Lung (tissue), 12 donors: ENCODE measurements around the gene HSD3B1. TPM values are rescaled to one million over a fixed set of nuclear protein-coding genes. Genes with fewer than 3 reads are reported as not detected.

ENCODE experiments used
- ATAC-seq: fragments of 200-7000 bp; cut with Tn5 transposase; one replicate; pipeline ENCODE4 v1.9.1; 2020; ENCODE audit warnings: moderate number of reproducible peaks; ENCODE audit not compliant: insufficient read depth, low FRiP score
- DNase-seq, 3 donors: peaks; one replicate each; pipeline ENCODE4 v3.0.0-alpha.2; 2013 to 2017
- H3K27ac ChIP-seq, 2 donors: one replicate each; pipeline ENCODE4 v1.5.1; 2013; ENCODE audit warnings: mild to moderate bottlenecking in 2 of 2, moderate library complexity in 2 of 2, control low read depth in 1 of 2, inconsistent platforms in 1 of 2, low read depth in 1 of 2, low read length in 1 of 2
- H3K27me3 ChIP-seq, 3 donors: one replicate each; pipeline ENCODE4 v1.5.1; 2013; ENCODE audit warnings: low read length in 2 of 3; ENCODE audit not compliant: control insufficient read depth in 3 of 3, insufficient read depth in 3 of 3
- H3K36me3 ChIP-seq, 4 donors: one replicate each; pipeline ENCODE4 v1.5.1; 2013; ENCODE audit warnings: low read length in 4 of 4, mild to moderate bottlenecking in 1 of 4, moderate library complexity in 1 of 4; ENCODE audit not compliant: control insufficient read depth in 4 of 4, insufficient read depth in 4 of 4
- H3K4me1 ChIP-seq, 5 donors: one replicate each; pipeline ENCODE4 v1.5.1; 2013; ENCODE audit warnings: low read length in 5 of 5, mild to moderate bottlenecking in 2 of 5, moderate library complexity in 1 of 5; ENCODE audit not compliant: control insufficient read depth in 5 of 5, insufficient read depth in 5 of 5
- H3K4me3 ChIP-seq: one replicate; pipeline ENCODE4 v1.5.1; 2013; ENCODE audit warnings: mild to moderate bottlenecking, control low read depth, moderate library complexity
- H3K9ac ChIP-seq, 2 donors: one replicate each; pipeline ENCODE4 v1.5.1; 2013; ENCODE audit warnings: low read length in 2 of 2, control low read depth in 1 of 2; ENCODE audit not compliant: insufficient read depth in 1 of 2
- H3K9me3 ChIP-seq, 4 donors: one replicate each; pipeline ENCODE4 v1.5.1; 2013; ENCODE audit warnings: low read length in 3 of 4, mild to moderate bottlenecking in 1 of 4, moderate library complexity in 1 of 4; ENCODE audit not compliant: control insufficient read depth in 4 of 4, insufficient read depth in 3 of 4
- CTCF ChIP-seq: IDR thresholded peaks from 2 replicates; pipeline ENCODE4 v1.5.1; 2012; ENCODE audit warnings: mild to moderate bottlenecking; ENCODE audit errors: control extremely low read depth, extremely low read depth
- WGBS, 2 donors: extraction: QIAGEN DNeasy Blood & Tissue Kit; methylation state at CpG; one replicate each; pipeline ENCODE4 v1.1.7; 2013; 5-methylcytosine and 5-hydroxymethylcytosine counted together
- polyA plus RNA-seq, 2 donors: library from polyadenylated mRNA; stranded (reverse); fragments of 200-250 nt; gene quantifications; one replicate each; pipeline ENCODE4 v1.2.1, GENCODE V29; 2013
- total RNA-seq, 2 donors: library from RNA; depleted of rRNA in 1 of 2; stranded (reverse); fragments of >200 nt in 1 of 2; gene quantifications; one replicate each; pipeline ENCODE4 v1.2.1, GENCODE V29; 2014 to 2021
- donor health status: control.
- donor health status: control.
- donor health status: Bipolar disorder and iron deficiency.
- donor health status: healthy.
- donor health status: DM: yes; HTN: yes; CAD: no.

The HSD3B1 gene
- total and polyA plus RNA-seq, 4 donors = not detected

GRCh38 chr1:119541389-119541788 lies 34.4 kb downstream of the HSD3B1 start:
- H3K4me3 ChIP-seq = no peak overlapping the region
- peaks cover 0 to 2% (median 0%) of the 10 kb centered on the region in 5 donors for H3K4me1 ChIP-seq
- no peak overlapping the region for H3K27ac ChIP-seq
- H3K36me3 ChIP-seq = no peaks in the 10 kb centered on the region
- no peak for TF ChIP-seq CTCF
- WGBS, 2 donors = 76 to 88% methylated on average over 3 of the region's 3 CpGs
- ATAC-seq (no peak), DNase-seq (no peak)
- no peaks in the 10 kb centered on the region for H3K27me3 ChIP-seq
- H3K9me3 ChIP-seq = no peaks in the 10 kb centered on the region
- H3K9ac ChIP-seq = no peak overlapping the region

- Histone ChIP-seq H3K27ac (no peak overlapping the region), H3K9ac (no peak overlapping the region), H3K27me3 (no peaks in the 10 kb centered on the region), H3K9me3 (no peaks in the 10 kb centered on the region), H3K36me3 (no peaks in the 10 kb centered on the region), H3K4me1 (peaks cover 0 to 2% (median 0%) of the 10 kb centered on the region in 5 donors), H3K4me3 (no peak overlapping the region)
- ATAC-seq = peak; percentile 13
- 83 to 98% methylated on average over 2 of the region's 2 CpGs for WGBS, 2 donors
- no peak for DNase-seq
- no peak for TF ChIP-seq CTCF
These were observed 35.5 kb downstream of the HSD3B1 start for GRCh38 chr1:119542492-119542946.

DNA sequence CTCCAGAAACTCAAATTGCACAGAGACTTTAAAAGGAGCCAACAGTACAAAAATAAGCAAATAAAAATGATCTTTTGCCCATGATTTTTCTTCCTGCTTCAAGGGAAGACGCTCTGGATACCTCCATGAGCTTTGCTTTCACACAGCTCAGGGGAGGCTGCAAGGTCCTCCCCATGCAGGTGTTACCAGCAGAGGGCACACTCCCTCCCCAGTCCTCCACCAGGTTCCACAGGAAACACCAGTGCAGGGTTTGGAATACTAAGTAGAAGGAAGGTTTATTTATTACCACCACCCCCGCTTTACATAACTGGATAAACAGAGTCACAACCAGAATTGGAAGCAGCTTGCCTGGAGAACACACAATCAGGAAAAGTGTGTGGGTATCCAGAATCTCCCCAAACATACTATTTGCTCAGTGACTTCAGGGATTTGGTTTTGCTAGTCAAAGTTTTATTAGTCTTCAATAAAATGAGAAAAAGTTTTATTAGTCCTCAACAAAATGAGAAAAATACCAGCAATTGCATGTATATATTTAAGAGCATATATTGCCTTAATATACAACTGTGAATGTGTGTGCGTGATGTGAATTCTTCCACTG lies 37.3 kb downstream of the HSD3B1 start:
- ATAC-seq (no peak), DNase-seq (no peak)
- Histone ChIP-seq H3K27me3 (no peaks in the 10 kb centered on the region), H3K27ac (no peak overlapping the region), H3K9ac (no peak overlapping the region), H3K36me3 (no peaks in the 10 kb centered on the region), H3K9me3 (no peaks in the 10 kb centered on the region), H3K4me1 (peaks cover 0 to 2% (median 0%) of the 10 kb centered on the region in 5 donors), H3K4me3 (no peak overlapping the region)
- 59 to 73% methylated on average over 3 of the region's 3 CpGs for WGBS, 2 donors
- TF ChIP-seq CTCF = no peak

DNA sequence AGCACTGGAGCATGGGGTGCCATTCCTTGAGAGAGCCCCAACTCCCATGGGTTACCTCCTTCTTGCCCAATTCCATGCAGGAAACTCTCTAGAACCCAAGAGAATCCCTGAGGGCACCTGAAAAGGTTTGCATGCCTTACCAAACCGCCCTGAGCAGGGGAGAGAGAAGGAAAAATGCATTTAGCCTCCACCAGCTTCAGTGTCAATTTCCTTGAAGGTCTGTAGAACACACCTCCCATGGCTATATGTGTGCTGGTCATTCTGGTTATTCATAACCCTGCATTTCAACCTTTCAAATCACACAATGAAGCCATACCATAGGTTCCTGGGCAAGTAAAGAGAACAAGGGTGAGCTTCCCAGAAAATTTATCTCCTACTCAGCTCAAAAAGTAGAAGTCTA lies 39.6 kb downstream of the HSD3B1 start:
- Histone ChIP-seq H3K4me3 (no peak overlapping the region), H3K27ac (no peak overlapping the region), H3K9ac (no peak overlapping the region), H3K36me3 (no peaks in the 10 kb centered on the region), H3K27me3 (no peaks in the 10 kb centered on the region), H3K9me3 (no peaks in the 10 kb centered on the region), H3K4me1 (peaks cover 0 to 9% (median 0%) of the 10 kb centered on the region in 5 donors)
- ATAC-seq (no peak), DNase-seq (no peak)
- no peak for TF ChIP-seq CTCF
- WGBS, 2 donors = 74 to 82% methylated on average over 1 of the region's 1 CpG
